ENCODE measurements around the gene HORMAD1.
"Not testable (repeated sequence)": the region's sequence is repeated elsewhere in the genome, so short reads cannot be mapped to it uniquely, and the experiment has no call there.

The HORMAD1 gene

GRCh38 chr1:150720098-150720497 lies 597 bp downstream of the HORMAD1 start:
- no peak for TF ChIP-seq CTCF (IDR thresholded peaks at IDR 0.05; ENCODE audit: low read depth, low read length)
- no peak for DNase-seq (ENCODE audit: extremely low read depth, low read depth)

- no peak for TF ChIP-seq CTCF (IDR thresholded peaks at IDR 0.05; ENCODE audit: low read depth, low read length)
- DNase-seq (ENCODE audit: extremely low read depth, low read depth) = no peak
These were observed 2.3 kb downstream of the HORMAD1 start for GRCh38 chr1:150718225-150718891.

- DNase-seq (ENCODE audit: extremely low read depth, low read depth) = not testable (repeated sequence)
These were observed 11.7 kb downstream of the HORMAD1 start for GRCh38 chr1:150709031-150709430.

GRCh38 chr1:150708595-150708994 lies 12.1 kb downstream of the HORMAD1 start:
- DNase-seq (ENCODE audit: extremely low read depth, low read depth) = no peak
- TF ChIP-seq CTCF (IDR thresholded peaks at IDR 0.05; ENCODE audit: low read depth, low read length) = no peak

GRCh38 chr1:150706091-150706490 lies 14.6 kb downstream of the HORMAD1 start:
- no peak for TF ChIP-seq CTCF (IDR thresholded peaks at IDR 0.05; ENCODE audit: low read depth, low read length)
- DNase-seq (ENCODE audit: extremely low read depth, low read depth) = no peak

- no peak for TF ChIP-seq CTCF (IDR thresholded peaks at IDR 0.05; ENCODE audit: low read depth, low read length)
- DNase-seq (ENCODE audit: extremely low read depth, low read depth) = no peak
These were observed 17.3 kb downstream of the HORMAD1 start for GRCh38 chr1:150703427-150703826.

GRCh38 chr1:150696995-150697927 lies 23.4 kb downstream of the HORMAD1 start, which contains the start of gene GOLPH3L:
GOLPH3L (minus strand) TSS chr1:150697154; CDS start chr1:150694838, 2,316 bp downstream.
- peak; percentile 27 for TF ChIP-seq CTCF (IDR thresholded peaks at IDR 0.05; ENCODE audit: low read depth, low read length)
- peak; percentile 91 for DNase-seq (ENCODE audit: extremely low read depth, low read depth)

Measured in AG09319 (cell line).